Measurements from ENCODE around the gene RBBP8NL.

RBBP8NL gene

GRCh38 chr20:62390317-62391164, 36.8 kb downstream of the RBBP8NL start:
- Histone ChIP-seq H3K4me1 (ENCODE audit: insufficient read depth, low read length, severe bottlenecking) (peaks cover 16% of the 10 kb centered on the region), H2AFZ (ENCODE audit: low read length) (no peak overlapping the region), H3K4me2 (ENCODE audit: low read length) (no peak overlapping the region), H3K9ac (ENCODE audit: low read length) (no peak overlapping the region), H3K79me2 (ENCODE audit: insufficient read depth, low read length) (peaks cover 23% of the 10 kb centered on the region), H3K4me3 (ENCODE audit: low read depth, low read length, poor library complexity, severe bottlenecking) (no peak overlapping the region), H3K36me3 (ENCODE audit: insufficient read depth, low read length) (peaks cover 68% of the 10 kb centered on the region), H3K9me3 (ENCODE audit: low read length) (no peaks in the 10 kb centered on the region), H3F3A (ENCODE audit: insufficient read depth, low read length) (no peaks in the 10 kb centered on the region), H4K20me1 (ENCODE audit: insufficient read depth, low read length) (no peaks in the 10 kb centered on the region), H3K9me2 (ENCODE audit: low read depth, low read length) (no peaks in the 10 kb centered on the region), H3K27ac (ENCODE audit: low read depth, low read length, poor library complexity, severe bottlenecking) (no peak overlapping the region), H3K27me3 (ENCODE audit: insufficient read depth, low read length) (no peaks in the 10 kb centered on the region)
- TF ChIP-seq CTCF (IDR thresholded peaks at IDR 0.05; ENCODE audit: low read length), result no peak
- TF ChIP-seq EZH2 (IDR thresholded peaks at IDR 0.05; ENCODE audit: borderline replicate concordance, low read length), result no peak

DNA sequence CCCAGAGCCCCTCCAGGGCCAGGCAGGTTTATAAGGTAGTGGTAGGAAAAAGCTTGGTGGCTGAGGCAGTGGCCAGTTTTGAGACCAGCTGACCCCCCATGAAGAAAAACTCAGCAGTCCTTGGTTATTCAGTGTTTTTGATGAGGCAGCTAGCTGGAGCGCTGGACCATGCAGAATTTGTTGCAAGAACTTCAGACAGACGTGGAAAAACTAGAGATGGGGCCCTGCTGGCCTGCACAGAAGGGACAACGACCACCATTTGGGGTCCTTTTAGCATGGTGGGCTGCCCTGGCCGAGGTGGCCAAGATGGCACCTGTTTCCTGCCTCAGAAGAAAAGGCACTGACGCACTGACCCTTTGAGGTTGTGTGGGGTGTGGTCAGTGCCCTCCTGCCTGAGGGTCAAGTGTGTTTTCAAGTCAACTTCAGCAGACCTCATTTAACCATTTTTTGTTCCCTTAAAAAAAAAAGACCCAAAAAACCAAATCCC, 37.7 kb downstream of the RBBP8NL start:
- H4K20me1 ChIP-seq (ENCODE audit: insufficient read depth, low read length), result no peaks in the 10 kb centered on the region

DNA sequence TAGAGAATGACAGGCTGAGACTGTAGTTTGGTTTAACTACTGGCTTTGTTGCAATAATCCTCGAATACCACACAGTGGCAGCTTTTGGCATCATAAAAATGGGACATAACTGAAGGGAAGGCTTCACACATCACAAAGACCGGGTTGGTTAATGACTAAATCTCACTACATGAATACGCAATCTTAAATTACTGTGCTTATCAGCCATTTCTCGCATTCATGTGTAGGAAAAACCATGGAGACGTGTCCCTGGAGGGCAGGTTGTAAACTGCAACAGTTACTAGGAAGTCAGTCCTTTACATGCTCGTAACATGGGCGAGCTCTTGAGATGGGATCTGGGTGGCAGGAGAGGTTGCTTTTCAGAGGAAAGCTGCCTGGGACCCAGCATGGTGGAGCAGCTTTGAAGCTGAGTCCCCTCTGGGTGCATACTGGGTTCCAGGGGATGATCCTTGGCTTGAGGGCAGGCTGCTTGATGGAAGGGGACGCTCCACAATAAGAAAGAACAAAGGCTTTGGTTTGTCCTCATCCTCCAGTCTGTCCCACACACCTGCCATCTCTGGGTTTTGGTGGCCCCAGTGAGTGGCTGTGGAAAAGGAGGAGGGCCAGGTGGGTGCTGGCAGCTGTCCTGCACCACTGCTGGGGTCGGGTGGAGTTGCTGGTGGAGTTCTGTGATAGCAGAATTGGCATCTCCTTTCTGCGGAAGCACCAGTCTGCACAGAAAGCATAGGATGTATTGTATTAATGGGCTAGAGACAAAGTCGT, 38.3 kb downstream of the RBBP8NL start:
- H4K20me1 ChIP-seq (ENCODE audit: insufficient read depth, low read length), result no peaks in the 10 kb centered on the region
- H3K4me1 ChIP-seq (ENCODE audit: insufficient read depth, low read length, severe bottlenecking), result peaks cover 21% of the 10 kb centered on the region

More for the DNA sequence above, 37.7 kb downstream of the RBBP8NL start:
- H3F3A ChIP-seq (ENCODE audit: insufficient read depth, low read length), result no peaks in the 10 kb centered on the region
- no peak overlapping the region for H2AFZ ChIP-seq (ENCODE audit: low read length)
- H3K9me2 ChIP-seq (ENCODE audit: low read depth, low read length), result no peaks in the 10 kb centered on the region
- no peak overlapping the region for H3K27ac ChIP-seq (ENCODE audit: low read depth, low read length, poor library complexity, severe bottlenecking)
- H3K36me3 ChIP-seq (ENCODE audit: insufficient read depth, low read length), result peaks cover 68% of the 10 kb centered on the region
- no peaks in the 10 kb centered on the region for H3K9me3 ChIP-seq (ENCODE audit: low read length)
- no peak for TF ChIP-seq CTCF (IDR thresholded peaks at IDR 0.05; ENCODE audit: low read length)
- TF ChIP-seq EZH2 (IDR thresholded peaks at IDR 0.05; ENCODE audit: borderline replicate concordance, low read length), result no peak
- no peak overlapping the region for H3K9ac ChIP-seq (ENCODE audit: low read length)
- no peak overlapping the region for H3K4me3 ChIP-seq (ENCODE audit: low read depth, low read length, poor library complexity, severe bottlenecking)
- peaks cover 21% of the 10 kb centered on the region for H3K4me1 ChIP-seq (ENCODE audit: insufficient read depth, low read length, severe bottlenecking)
- H3K79me2 ChIP-seq (ENCODE audit: insufficient read depth, low read length), result peaks cover 27% of the 10 kb centered on the region
- H3K27me3 ChIP-seq (ENCODE audit: insufficient read depth, low read length), result no peaks in the 10 kb centered on the region
- no peak overlapping the region for H3K4me2 ChIP-seq (ENCODE audit: low read length)

More for the DNA sequence above, 38.3 kb downstream of the RBBP8NL start:
- Histone ChIP-seq H3K27ac (ENCODE audit: low read depth, low read length, poor library complexity, severe bottlenecking) (no peak overlapping the region), H3K4me2 (ENCODE audit: low read length) (peak overlapping the region; percentile 97), H3K9ac (ENCODE audit: low read length) (no peak overlapping the region; the same call in 1 of the 2 replicates), H3K79me2 (ENCODE audit: insufficient read depth, low read length) (peaks cover 27% of the 10 kb centered on the region), H3K9me3 (ENCODE audit: low read length) (no peaks in the 10 kb centered on the region), H3K9me2 (ENCODE audit: low read depth, low read length) (no peaks in the 10 kb centered on the region), H2AFZ (ENCODE audit: low read length) (no peak overlapping the region), H3F3A (ENCODE audit: insufficient read depth, low read length) (no peaks in the 10 kb centered on the region), H3K36me3 (ENCODE audit: insufficient read depth, low read length) (peaks cover 65% of the 10 kb centered on the region), H3K4me3 (ENCODE audit: low read depth, low read length, poor library complexity, severe bottlenecking) (peak overlapping the region; percentile 100), H3K27me3 (ENCODE audit: insufficient read depth, low read length) (no peaks in the 10 kb centered on the region)
- TF ChIP-seq EZH2 (IDR thresholded peaks at IDR 0.05; ENCODE audit: borderline replicate concordance, low read length) (no peak), CTCF (IDR thresholded peaks at IDR 0.05; ENCODE audit: low read length) (no peak; the same call in 1 of the 2 replicates)

Measured in OCI-LY1 (cell line).